Mesenchymal stem cell (in vitro differentiated cells and primary cell): Measurements from ENCODE around the gene MED13L.

Experiments used
- DNase-seq: peaks from one replicate; pipeline ENCODE4 v3.0.0-alpha.2; 2013
- H2AFZ ChIP-seq: one replicate; pipeline ENCODE4 v1.6.1; 2013; ENCODE audit warnings: low read depth, mild to moderate bottlenecking, control low read depth, inconsistent platforms, low read length, moderate library complexity
- H2AK5ac ChIP-seq: 2 replicates; pipeline ENCODE4 v1.6.1; 2013; ENCODE audit warnings: low read length, moderate library complexity, mild to moderate bottlenecking, inconsistent platforms; ENCODE audit not compliant: severe bottlenecking
- H2BK120ac ChIP-seq: one replicate; pipeline ENCODE4 v1.6.1; 2013; ENCODE audit warnings: low read depth, mild to moderate bottlenecking, inconsistent platforms, low read length, moderate library complexity
- H2BK12ac ChIP-seq, 2 experiments: one replicate each; pipeline ENCODE4 v1.6.1; 2013; ENCODE audit warnings: inconsistent platforms in 2 of 2, low read length in 2 of 2, mild to moderate bottlenecking in 2 of 2, moderate library complexity in 2 of 2, control low read depth in 1 of 2
- H2BK15ac ChIP-seq: one replicate; pipeline ENCODE4 v1.6.1; 2013; ENCODE audit warnings: mild to moderate bottlenecking, low read depth, inconsistent platforms; ENCODE audit not compliant: poor library complexity, severe bottlenecking
- H2BK5ac ChIP-seq: 2 replicates; pipeline ENCODE4 v1.6.1; 2013; ENCODE audit warnings: low read depth, mild to moderate bottlenecking, low read length, control low read depth, inconsistent platforms; ENCODE audit not compliant: poor library complexity, severe bottlenecking
- H3K14ac ChIP-seq, 2 experiments: one replicate each; pipeline ENCODE4 v1.6.1; 2013; ENCODE audit warnings: inconsistent platforms in 2 of 2, low read length in 2 of 2, control low read depth in 1 of 2, mild to moderate bottlenecking in 1 of 2, moderate library complexity in 1 of 2
- H3K18ac ChIP-seq, 2 experiments: one replicate each; pipeline ENCODE4 v1.6.1; 2013; ENCODE audit warnings: inconsistent platforms in 2 of 2, low read length in 2 of 2, control low read depth in 1 of 2, low read depth in 1 of 2, mild to moderate bottlenecking in 1 of 2
- H3K23ac ChIP-seq, 2 experiments: one replicate each; pipeline ENCODE4 v1.6.1; 2013; ENCODE audit warnings: inconsistent platforms in 2 of 2, low read length in 2 of 2, mild to moderate bottlenecking in 2 of 2, moderate library complexity in 2 of 2, control low read depth in 1 of 2
- H3K27ac ChIP-seq: 2 replicates; pipeline ENCODE4 v1.5.1; 2013; ENCODE audit warnings: mild to moderate bottlenecking, moderate library complexity, low read length, control low read depth, inconsistent platforms; ENCODE audit not compliant: poor library complexity, severe bottlenecking
- H3K27me3 ChIP-seq, 2 experiments: 2 replicates each; pipeline versions ENCODE4 v1.6.1 to v1.7.0; 2013; ENCODE audit warnings: low read length in 2 of 2, mild to moderate bottlenecking in 2 of 2, moderate library complexity in 2 of 2, control low read depth in 1 of 2, inconsistent platforms in 1 of 2; ENCODE audit not compliant: control insufficient read depth in 1 of 2, insufficient read depth in 1 of 2
- H3K36me3 ChIP-seq, 2 experiments: 2 replicates each; pipeline versions ENCODE4 v1.6.1 to v1.7.0; 2013; ENCODE audit warnings: low read length in 2 of 2, control low read depth in 1 of 2, inconsistent platforms in 1 of 2, low read depth in 1 of 2, mild to moderate bottlenecking in 1 of 2; ENCODE audit not compliant: insufficient read depth in 2 of 2, control insufficient read depth in 1 of 2
- H3K4ac ChIP-seq, 2 experiments: one replicate each; pipeline ENCODE4 v1.6.1; 2013; ENCODE audit warnings: inconsistent platforms in 2 of 2, low read length in 2 of 2, mild to moderate bottlenecking in 2 of 2, moderate library complexity in 2 of 2, control low read depth in 1 of 2, low read depth in 1 of 2
- H3K4me1 ChIP-seq: 2 replicates; pipeline ENCODE4 v1.6.1; 2013; ENCODE audit warnings: low read depth, low read length, control low read depth; ENCODE audit not compliant: control insufficient read depth, insufficient read depth
- H3K4me2 ChIP-seq: 2 replicates; pipeline ENCODE4 v1.6.1; 2013; ENCODE audit warnings: low read length, mild to moderate bottlenecking, inconsistent platforms; ENCODE audit not compliant: poor library complexity, severe bottlenecking
- H3K4me3 ChIP-seq, 2 experiments: 2 replicates each; pipeline versions ENCODE4 v1.5.1 to v1.7.0; 2013; ENCODE audit warnings: low read length in 2 of 2, mild to moderate bottlenecking in 2 of 2, control low read depth in 1 of 2, low read depth in 1 of 2; ENCODE audit not compliant: insufficient read depth in 1 of 2
- H3K79me1 ChIP-seq: replicated peaks from 2 replicates; pipeline ENCODE4 v1.6.1; 2013; ENCODE audit warnings: mild to moderate bottlenecking, control low read depth, low read length, inconsistent platforms; ENCODE audit not compliant: poor library complexity, severe bottlenecking
- H3K9ac ChIP-seq: 2 replicates; pipeline ENCODE4 v1.7.0; 2013; ENCODE audit warnings: mild to moderate bottlenecking, low read length, moderate library complexity
- H3K9me3 ChIP-seq: 2 replicates; pipeline ENCODE4 v1.7.0; 2013; ENCODE audit warnings: mild to moderate bottlenecking, low read length; ENCODE audit not compliant: control insufficient read depth
- H4K8ac ChIP-seq: one replicate; pipeline ENCODE4 v1.6.1; 2013; ENCODE audit warnings: inconsistent platforms, mild to moderate bottlenecking, low read length, moderate library complexity
- H4K91ac ChIP-seq: one replicate; pipeline ENCODE4 v1.6.1; 2013; ENCODE audit warnings: mild to moderate bottlenecking, low read length, inconsistent platforms
- WGBS: methylation state at CpG from one replicate; pipeline ENCODE4 v1.1.7; 2013; ENCODE audit warnings: mixed read lengths; 5-methylcytosine and 5-hydroxymethylcytosine counted together

Gene MED13L

DNA sequence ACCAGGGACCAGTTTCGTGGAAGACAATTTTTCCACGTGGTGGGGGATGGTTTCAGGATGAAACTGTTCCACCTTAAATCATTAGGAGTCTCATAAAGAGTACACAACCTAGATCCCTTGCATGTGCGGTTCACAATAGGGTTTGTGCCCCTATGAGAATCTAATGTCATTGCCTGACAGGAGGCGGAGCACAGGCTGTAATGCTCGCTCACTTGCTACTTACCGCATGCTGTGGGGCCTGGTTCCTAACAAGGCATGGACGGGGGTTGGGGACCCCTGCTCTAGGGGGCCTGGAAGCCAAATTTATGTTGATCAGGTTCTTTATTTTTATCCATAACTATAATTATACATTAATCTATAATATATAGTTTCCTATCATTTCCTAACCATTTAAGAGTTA lies 315.3 kb downstream of the MED13L start:
- no peak overlapping the region for H4K91ac ChIP-seq
- H3K9me3 ChIP-seq, result no peaks in the 10 kb centered on the region
- H3K4ac ChIP-seq, result no peak overlapping the region
- peaks cover 12% of the 10 kb centered on the region for H3K79me1 ChIP-seq
- no peaks in the 10 kb centered on the region for H3K27me3 ChIP-seq
- H3K18ac ChIP-seq, result peak overlapping the region in 1 of 2 experiments; percentile 37
- H3K23ac ChIP-seq, result no peak overlapping the region
- peaks cover 26 to 94% of the 10 kb centered on the region in 2 experiments for H3K36me3 ChIP-seq
- peak overlapping the region; percentile 21 for H3K9ac ChIP-seq
- H3K27ac ChIP-seq, result peak overlapping the region; percentile 98
- H2AK5ac ChIP-seq, result peak overlapping the region; percentile 98
- H2BK120ac ChIP-seq, result no peak overlapping the region
- H3K4me2 ChIP-seq, result peak overlapping the region; percentile 41
- H2BK12ac ChIP-seq, result peak overlapping the region in 1 of 2 experiments; percentile 37
- H2AFZ ChIP-seq, result no peak overlapping the region
- H4K8ac ChIP-seq, result no peak overlapping the region
- peak; percentile 24 for DNase-seq
- no peak overlapping the region for H3K14ac ChIP-seq
- WGBS, result 65% methylated on average over 5 of the region's 7 CpGs
- no peak overlapping the region for H3K4me3 ChIP-seq
- peaks cover 16% of the 10 kb centered on the region for H3K4me1 ChIP-seq
- no peak overlapping the region for H2BK15ac ChIP-seq
- H2BK5ac ChIP-seq, result peak overlapping the region; percentile 91

DNA sequence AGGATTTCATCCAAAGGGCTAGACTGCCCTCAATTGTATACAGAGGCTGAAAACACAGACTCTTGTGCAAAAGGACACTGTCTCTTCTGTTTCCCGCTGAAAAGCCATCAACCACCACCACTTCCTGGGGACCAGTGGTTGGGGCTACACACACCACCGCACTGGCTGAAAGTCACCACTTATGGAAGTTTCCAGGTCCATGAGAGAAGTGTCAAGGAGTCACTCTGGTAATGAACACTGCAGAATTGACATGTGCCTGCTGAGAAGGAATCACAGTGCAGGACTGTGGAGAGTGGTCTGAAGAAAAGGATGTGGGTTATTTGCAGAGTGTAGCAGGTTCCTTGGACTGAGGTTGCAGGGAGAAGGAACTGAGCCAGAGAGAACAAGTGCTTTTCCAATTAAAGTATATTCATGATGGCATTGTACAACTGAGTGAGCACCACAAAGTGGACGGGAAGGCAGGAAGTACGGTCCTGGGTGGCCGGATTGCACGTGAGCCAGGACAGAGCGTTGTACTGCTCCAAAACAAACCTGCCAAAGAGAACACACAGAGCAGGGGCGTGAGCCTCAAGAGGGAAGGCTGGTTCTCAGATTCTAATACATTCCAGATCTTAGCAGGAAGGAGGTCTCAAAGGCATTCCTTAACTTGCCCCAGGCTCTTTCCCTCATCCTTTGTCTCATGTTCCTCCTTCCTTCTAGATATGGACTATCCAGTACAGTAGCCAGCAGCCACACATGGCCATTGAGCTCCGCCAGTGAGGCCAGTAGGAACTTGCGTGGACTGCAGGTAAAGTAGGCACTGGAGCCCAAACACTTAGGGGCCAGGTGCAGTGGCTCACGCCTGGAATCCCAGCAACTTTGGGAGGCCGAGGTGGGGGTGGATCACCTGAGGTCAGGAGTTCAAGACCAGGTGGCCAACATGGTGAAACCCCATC lies 316.4 kb downstream of the MED13L start:
- Histone ChIP-seq H3K4me3 (no peak overlapping the region), H3K9ac (no peak overlapping the region), H3K79me1 (peaks cover 8% of the 10 kb centered on the region), H2AK5ac (peak overlapping the region; percentile 38), H4K8ac (peak overlapping the region; percentile 1), H2BK12ac (no peak overlapping the region), H2BK15ac (no peak overlapping the region), H3K14ac (no peak overlapping the region), H2BK5ac (no peak overlapping the region), H3K4me1 (peaks cover 16% of the 10 kb centered on the region), H3K27ac (peak overlapping the region; percentile 69), H3K36me3 (peaks cover 19 to 96% of the 10 kb centered on the region in 2 experiments), H3K9me3 (no peaks in the 10 kb centered on the region), H3K23ac (no peak overlapping the region), H2AFZ (no peak overlapping the region), H3K4me2 (no peak overlapping the region), H2BK120ac (no peak overlapping the region), H3K4ac (no peak overlapping the region), H4K91ac (no peak overlapping the region), H3K18ac (no peak overlapping the region), H3K27me3 (no peaks in the 10 kb centered on the region)
- DNase-seq, result no peak
- 97% methylated on average over 12 of the region's 12 CpGs for WGBS

DNA sequence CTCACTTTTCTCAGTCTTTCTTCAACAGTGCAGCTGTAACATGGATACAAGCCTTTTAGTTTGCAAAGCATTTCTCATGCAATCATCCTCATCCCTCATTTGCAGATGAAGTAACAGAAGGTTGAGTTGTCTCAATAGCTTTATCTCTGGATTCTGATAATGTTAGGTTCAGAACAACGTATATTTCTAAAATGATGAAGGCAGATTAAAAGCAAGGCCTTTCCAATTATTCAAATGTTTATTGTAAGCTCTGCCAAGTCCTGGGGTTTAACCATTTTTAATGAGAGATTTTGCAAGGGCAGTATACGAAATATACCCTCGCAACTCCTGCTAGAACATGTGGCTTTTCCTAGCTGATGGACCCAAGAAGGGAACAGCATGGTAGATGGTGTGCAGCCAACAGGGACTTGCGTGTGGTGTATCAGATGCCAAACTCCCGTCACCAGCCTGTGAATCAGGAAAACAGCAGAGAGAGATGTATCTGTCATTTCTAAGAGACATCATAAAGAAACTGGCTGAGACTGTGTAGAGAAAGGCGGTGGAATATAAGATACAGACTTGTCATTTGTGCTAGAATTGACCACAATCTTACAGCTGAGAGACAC lies 319.7 kb downstream of the MED13L start:
- 98% methylated on average over 6 of the region's 6 CpGs for WGBS
- H3K4ac ChIP-seq, result no peak overlapping the region

DNA sequence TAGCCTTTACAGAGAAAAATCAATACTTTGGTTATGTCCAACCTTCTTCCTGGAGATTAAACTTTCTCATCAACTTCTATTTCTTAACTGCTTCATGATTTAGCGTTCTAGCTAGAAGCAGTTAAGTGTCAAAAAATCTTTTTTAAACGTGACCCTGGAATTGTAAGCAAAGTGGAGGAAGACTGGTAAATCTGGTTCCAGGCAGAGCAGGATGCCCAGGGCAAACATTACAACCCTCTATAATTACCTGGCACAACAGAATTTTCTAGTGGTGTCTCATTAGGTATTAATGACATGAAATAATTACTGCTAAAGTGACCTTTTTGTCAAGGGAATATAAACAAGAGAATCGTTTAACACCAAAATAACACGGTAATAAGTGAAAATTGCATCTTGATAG lies 320.8 kb downstream of the MED13L start:
- H2BK120ac ChIP-seq, result no peak overlapping the region
- H2BK5ac ChIP-seq, result no peak overlapping the region
- H3K9ac ChIP-seq, result no peak overlapping the region
- no peaks in the 10 kb centered on the region for H3K27me3 ChIP-seq
- no peak overlapping the region for H2AFZ ChIP-seq
- H3K23ac ChIP-seq, result no peak overlapping the region
- peaks cover 6% of the 10 kb centered on the region for H3K79me1 ChIP-seq
- H2BK12ac ChIP-seq, result no peak overlapping the region
- H3K4me1 ChIP-seq, result peaks cover 8% of the 10 kb centered on the region
- no peak overlapping the region for H3K4me2 ChIP-seq
- H3K27ac ChIP-seq, result no peak overlapping the region
- WGBS, result 99% methylated on average over 3 of the region's 4 CpGs
- no peak overlapping the region for H2AK5ac ChIP-seq
- H4K8ac ChIP-seq, result no peak overlapping the region
- H3K18ac ChIP-seq, result no peak overlapping the region
- H3K4ac ChIP-seq, result no peak overlapping the region
- no peak overlapping the region for H3K14ac ChIP-seq
- H3K4me3 ChIP-seq, result no peak overlapping the region
- no peak overlapping the region for H4K91ac ChIP-seq
- peaks cover 18 to 61% of the 10 kb centered on the region in 2 experiments for H3K36me3 ChIP-seq
- no peak overlapping the region for H2BK15ac ChIP-seq
- no peaks in the 10 kb centered on the region for H3K9me3 ChIP-seq
- DNase-seq, result no peak

More for the DNA sequence above, 319.7 kb downstream of the MED13L start:
- Histone ChIP-seq H3K4me3 (no peak overlapping the region), H4K8ac (no peak overlapping the region), H2BK12ac (no peak overlapping the region), H3K79me1 (peaks cover 6% of the 10 kb centered on the region), H2AFZ (no peak overlapping the region), H2AK5ac (no peak overlapping the region), H4K91ac (no peak overlapping the region), H3K9ac (no peak overlapping the region), H3K23ac (no peak overlapping the region), H3K27ac (no peak overlapping the region), H2BK15ac (no peak overlapping the region), H3K14ac (no peak overlapping the region), H2BK5ac (no peak overlapping the region), H3K9me3 (no peaks in the 10 kb centered on the region), H3K4me1 (peaks cover 11% of the 10 kb centered on the region), H2BK120ac (no peak overlapping the region), H3K36me3 (peaks cover 14 to 72% of the 10 kb centered on the region in 2 experiments), H3K4me2 (no peak overlapping the region), H3K27me3 (no peaks in the 10 kb centered on the region), H3K18ac (no peak overlapping the region)
- no peak for DNase-seq
